ENCODE data around the gene NCK2. TPM values are rescaled to one million over a fixed set of nuclear protein-coding genes. Genes with fewer than 3 reads are reported as not detected.

Gene NCK2
- total and polyA plus RNA-seq, 7 donors, result 36.4 to 59.9 (median 52.0) TPM

DNA sequence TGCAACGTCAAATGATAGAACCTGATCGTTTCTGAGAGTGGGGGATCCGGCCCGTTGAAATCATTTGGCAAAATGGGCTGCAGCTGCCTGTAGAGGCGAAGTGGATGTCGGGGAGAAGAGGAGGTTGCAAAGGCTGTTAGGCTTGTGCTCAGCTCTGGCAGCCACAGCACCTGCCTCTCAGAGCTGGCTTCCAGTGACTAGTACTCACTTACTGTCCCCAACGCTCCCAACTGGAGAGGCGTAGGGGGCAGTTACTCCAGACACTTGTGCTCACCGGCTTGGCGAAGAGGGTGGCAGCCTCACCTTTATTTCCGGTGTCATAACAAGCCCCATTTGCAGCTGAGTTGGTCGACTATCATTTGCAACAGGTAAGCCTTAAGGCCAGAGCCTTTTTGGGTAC is 37.9 kb downstream of the NCK2 start:
- 87 to 91% methylated on average over 12 of the region's 12 CpGs for WGBS, 2 donors
- peaks cover 0 to 24% (median 9%) of the 10 kb centered on the region in 4 donors for H3K4me1 ChIP-seq
- intact Hi-C loops (cut with DNase I), result no loop called here

DNA sequence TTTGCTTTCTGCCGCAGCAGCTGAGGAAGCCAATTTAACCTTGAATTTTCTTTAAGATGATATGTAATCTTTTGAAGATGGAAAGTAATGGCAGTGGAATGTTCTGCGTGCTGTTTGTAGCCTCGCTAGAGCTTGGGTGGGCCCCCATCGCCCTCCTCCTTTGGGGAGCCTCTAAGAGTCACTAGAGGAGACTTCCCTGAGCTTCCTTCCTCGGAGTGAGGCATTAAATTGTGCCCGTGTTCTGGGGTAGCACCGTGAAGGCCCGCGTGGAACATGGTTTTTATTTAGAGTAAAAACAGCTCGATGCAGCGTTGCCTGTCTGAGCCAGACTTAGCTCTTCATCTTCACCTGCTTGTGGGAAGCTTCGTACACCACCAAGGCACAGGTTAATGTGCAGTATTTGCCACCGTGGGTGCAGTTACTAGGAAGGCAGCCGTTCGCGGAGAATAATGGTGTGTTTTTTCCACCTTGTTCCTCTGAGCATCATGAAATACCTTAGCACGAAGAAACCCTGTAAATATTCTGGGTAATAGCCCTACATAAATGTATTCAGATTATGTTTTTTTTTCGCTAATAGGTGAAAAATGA is 38.5 kb downstream of the NCK2 start:
- Histone ChIP-seq H3K27ac (no peak overlapping the region), H3K4me1 (peaks cover 0 to 23% (median 3%) of the 10 kb centered on the region in 4 donors), H3K4me3 (no peak overlapping the region), H3K36me3 (no peaks in the 10 kb centered on the region), H3K27me3 (no peaks in the 10 kb centered on the region), H3K9me3 (no peaks in the 10 kb centered on the region)
- intact Hi-C loops (cut with DNase I), result no loop called here
- no peak for DNase-seq
- TF ChIP-seq POLR2AphosphoS5 (IDR thresholded peaks at IDR 0.05) (no peak), EP300 (IDR thresholded peaks at IDR 0.05) (no peak), POLR2A (IDR thresholded peaks at IDR 0.05) (no peak)
- TF ChIP-seq, protein P1, sequence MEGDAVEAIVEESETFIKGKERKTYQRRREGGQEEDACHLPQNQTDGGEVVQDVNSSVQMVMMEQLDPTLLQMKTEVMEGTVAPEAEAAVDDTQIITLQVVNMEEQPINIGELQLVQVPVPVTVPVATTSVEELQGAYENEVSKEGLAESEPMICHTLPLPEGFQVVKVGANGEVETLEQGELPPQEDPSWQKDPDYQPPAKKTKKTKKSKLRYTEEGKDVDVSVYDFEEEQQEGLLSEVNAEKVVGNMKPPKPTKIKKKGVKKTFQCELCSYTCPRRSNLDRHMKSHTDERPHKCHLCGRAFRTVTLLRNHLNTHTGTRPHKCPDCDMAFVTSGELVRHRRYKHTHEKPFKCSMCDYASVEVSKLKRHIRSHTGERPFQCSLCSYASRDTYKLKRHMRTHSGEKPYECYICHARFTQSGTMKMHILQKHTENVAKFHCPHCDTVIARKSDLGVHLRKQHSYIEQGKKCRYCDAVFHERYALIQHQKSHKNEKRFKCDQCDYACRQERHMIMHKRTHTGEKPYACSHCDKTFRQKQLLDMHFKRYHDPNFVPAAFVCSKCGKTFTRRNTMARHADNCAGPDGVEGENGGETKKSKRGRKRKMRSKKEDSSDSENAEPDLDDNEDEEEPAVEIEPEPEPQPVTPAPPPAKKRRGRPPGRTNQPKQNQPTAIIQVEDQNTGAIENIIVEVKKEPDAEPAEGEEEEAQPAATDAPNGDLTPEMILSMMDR (IDR thresholded peaks at IDR 0.05), result no peak
- 84 to 91% methylated on average over 18 of the region's 18 CpGs for WGBS, 2 donors

More for the DNA sequence above, 37.9 kb downstream of the NCK2 start:
- H3K36me3 ChIP-seq, result no peaks in the 10 kb centered on the region
- H3K27ac ChIP-seq, result no peak overlapping the region
- H3K27me3 ChIP-seq, result no peaks in the 10 kb centered on the region
- DNase-seq, result no peak
- H3K4me3 ChIP-seq, result no peak overlapping the region
- TF ChIP-seq, protein P1 (IDR thresholded peaks at IDR 0.05), result no peak
- no peak for TF ChIP-seq POLR2A (IDR thresholded peaks at IDR 0.05)
- TF ChIP-seq EP300 (IDR thresholded peaks at IDR 0.05), result no peak
- TF ChIP-seq POLR2AphosphoS5 (IDR thresholded peaks at IDR 0.05), result no peak
- H3K9me3 ChIP-seq, result no peaks in the 10 kb centered on the region

- intact Hi-C loops (cut with DNase I), result no loop called here
- peaks cover 0 to 27% (median 0%) of the 10 kb centered on the region in 4 donors for H3K4me1 ChIP-seq
- WGBS, 2 donors, result 95% methylated on average over 10 of the region's 10 CpGs
- no peak for DNase-seq
- TF ChIP-seq, protein P1 (IDR thresholded peaks at IDR 0.05), result no peak
- TF ChIP-seq POLR2A (IDR thresholded peaks at IDR 0.05) (no peak), EP300 (IDR thresholded peaks at IDR 0.05) (no peak), POLR2AphosphoS5 (IDR thresholded peaks at IDR 0.05) (no peak)
- H3K9me3 ChIP-seq, result no peaks in the 10 kb centered on the region
- no peak overlapping the region for H3K4me3 ChIP-seq
- no peaks in the 10 kb centered on the region for H3K36me3 ChIP-seq
- H3K27ac ChIP-seq, result no peak overlapping the region
- no peaks in the 10 kb centered on the region for H3K27me3 ChIP-seq
Measured at GRCh38 chr2:105783972-105784371, 39.3 kb downstream of the NCK2 start.

GRCh38 chr2:105784589-105784988 is 39.9 kb downstream of the NCK2 start:
- no peaks in the 10 kb centered on the region for H3K27me3 ChIP-seq
- H3K4me1 ChIP-seq, result peaks cover 0 to 31% (median 4%) of the 10 kb centered on the region in 4 donors
- DNase-seq, result no peak
- no peak overlapping the region for H3K27ac ChIP-seq
- no peaks in the 10 kb centered on the region for H3K36me3 ChIP-seq
- intact Hi-C loops (cut with DNase I), result no loop called here
- no peak overlapping the region for H3K4me3 ChIP-seq
- TF ChIP-seq, protein P1 (IDR thresholded peaks at IDR 0.05), result no peak
- TF ChIP-seq POLR2A (IDR thresholded peaks at IDR 0.05) (no peak), EP300 (IDR thresholded peaks at IDR 0.05) (no peak), POLR2AphosphoS5 (IDR thresholded peaks at IDR 0.05) (no peak)
- H3K9me3 ChIP-seq, result no peaks in the 10 kb centered on the region
- 84 to 87% methylated on average over 5 of the region's 5 CpGs for WGBS, 2 donors

Measured in sigmoid colon (tissue), 7 donors.